GM18508 (cell line): Measurements from ENCODE around the gene MEGF6.

Experiments
- ATAC-seq: cut with Tn5 transposase; IDR thresholded peaks from one replicate; pipeline ENCODE4 v1.9.1; 2021; ENCODE audit warnings: moderate number of reproducible peaks; ENCODE audit not compliant: insufficient read depth, unreplicated experiment

The MEGF6 gene

GRCh38 chr1:3511306-3511705 lies 100.0 kb downstream of the MEGF6 start:
- ATAC-seq = no peak

- ATAC-seq = no peak
Observed at GRCh38 chr1:3510956-3511250, 100.4 kb downstream of the MEGF6 start.

GRCh38 chr1:3510136-3510955 lies 101.0 kb downstream of the MEGF6 start:
- ATAC-seq = no peak

- no peak for ATAC-seq
Observed at GRCh38 chr1:3509721-3510120, 101.6 kb downstream of the MEGF6 start.

GRCh38 chr1:3508757-3509415 lies 102.4 kb downstream of the MEGF6 start:
- ATAC-seq = no peak

GRCh38 chr1:3507636-3508275 lies 103.6 kb downstream of the MEGF6 start:
- no peak for ATAC-seq

GRCh38 chr1:3506943-3507342 lies 104.4 kb downstream of the MEGF6 start:
- no peak for ATAC-seq

GRCh38 chr1:3506041-3506440 lies 105.3 kb downstream of the MEGF6 start:
- no peak for ATAC-seq

- ATAC-seq = no peak
Observed at GRCh38 chr1:3505161-3505560, 106.1 kb downstream of the MEGF6 start.

GRCh38 chr1:3504822-3505153 lies 106.5 kb downstream of the MEGF6 start:
- ATAC-seq = no peak

- no peak for ATAC-seq
Observed at GRCh38 chr1:3504151-3504821, 107.0 kb downstream of the MEGF6 start.

- ATAC-seq = no peak
Observed at GRCh38 chr1:3503525-3503886, 107.8 kb downstream of the MEGF6 start.

GRCh38 chr1:3502641-3503524 lies 108.4 kb downstream of the MEGF6 start:
- no peak for ATAC-seq

- ATAC-seq = no peak
Observed at GRCh38 chr1:3501856-3502640, 109.3 kb downstream of the MEGF6 start.

GRCh38 chr1:3501437-3501836 lies 109.9 kb downstream of the MEGF6 start:
- ATAC-seq = no peak

- ATAC-seq = no peak
Observed at GRCh38 chr1:3500265-3500835, 111.0 kb downstream of the MEGF6 start.

GRCh38 chr1:3499611-3500010 lies 111.7 kb downstream of the MEGF6 start:
- ATAC-seq = no peak

GRCh38 chr1:3498986-3499385 lies 112.3 kb downstream of the MEGF6 start:
- ATAC-seq = no peak

GRCh38 chr1:3498246-3498930 lies 112.9 kb downstream of the MEGF6 start:
- ATAC-seq = no peak
